ENCODE data around the gene EPHB4.
"Not testable (repeated sequence)": the region's sequence is repeated elsewhere in the genome, so short reads cannot be mapped to it uniquely, and the experiment has no call there.

Gene EPHB4

GRCh38 chr7:100773491-100773890, 53.8 kb downstream of the EPHB4 start:
- H3K4me3 ChIP-seq (ENCODE audit: low read depth, low read length): no peak overlapping the region
- DNase-seq (ENCODE audit: low read depth): no peak
- in situ Hi-C loops (cut with HindIII; ENCODE audit: low sequenced_read_pairs): no loop called here
- TF ChIP-seq CTCF (IDR thresholded peaks at IDR 0.05; ENCODE audit: low read depth, low read length, missing control alignments): no peak

GRCh38 chr7:100768784-100769183, 58.5 kb downstream of the EPHB4 start:
- no peak overlapping the region for H3K4me3 ChIP-seq (ENCODE audit: low read depth, low read length)
- no peak for DNase-seq (ENCODE audit: low read depth)
- in situ Hi-C loops (cut with HindIII; ENCODE audit: low sequenced_read_pairs): no loop called here
- no peak for TF ChIP-seq CTCF (IDR thresholded peaks at IDR 0.05; ENCODE audit: low read depth, low read length, missing control alignments)

- H3K4me3 ChIP-seq (ENCODE audit: low read depth, low read length): no peak overlapping the region
- in situ Hi-C loops (cut with HindIII; ENCODE audit: low sequenced_read_pairs): no loop called here
- no peak for DNase-seq (ENCODE audit: low read depth)
- TF ChIP-seq CTCF (IDR thresholded peaks at IDR 0.05; ENCODE audit: low read depth, low read length, missing control alignments): no peak
Observed at GRCh38 chr7:100765250-100765649, 62.1 kb downstream of the EPHB4 start.

GRCh38 chr7:100764841-100765240, 62.5 kb downstream of the EPHB4 start:
- DNase-seq (ENCODE audit: low read depth): no peak

GRCh38 chr7:100763556-100764140, 63.7 kb downstream of the EPHB4 start:
- no peak overlapping the region for H3K4me3 ChIP-seq (ENCODE audit: low read depth, low read length)
- no peak for TF ChIP-seq CTCF (IDR thresholded peaks at IDR 0.05; ENCODE audit: low read depth, low read length, missing control alignments)
- DNase-seq (ENCODE audit: low read depth): no peak
- in situ Hi-C loops (cut with HindIII; ENCODE audit: low sequenced_read_pairs): no loop called here

More at GRCh38 chr7:100764841-100765240, 62.5 kb downstream of the EPHB4 start:
- no peak for TF ChIP-seq CTCF (IDR thresholded peaks at IDR 0.05; ENCODE audit: low read depth, low read length, missing control alignments)
- in situ Hi-C loops (cut with HindIII; ENCODE audit: low sequenced_read_pairs): no loop called here
- no peak overlapping the region for H3K4me3 ChIP-seq (ENCODE audit: low read depth, low read length)

GRCh38 chr7:100762841-100763240, 64.5 kb downstream of the EPHB4 start:
- H3K4me3 ChIP-seq (ENCODE audit: low read depth, low read length); in situ Hi-C loops (cut with HindIII; ENCODE audit: low sequenced_read_pairs); DNase-seq (ENCODE audit: low read depth): not testable (repeated sequence)

- in situ Hi-C loops (cut with HindIII; ENCODE audit: low sequenced_read_pairs): no loop called here
- H3K4me3 ChIP-seq (ENCODE audit: low read depth, low read length): no peak overlapping the region
- DNase-seq (ENCODE audit: low read depth): no peak
- no peak for TF ChIP-seq CTCF (IDR thresholded peaks at IDR 0.05; ENCODE audit: low read depth, low read length, missing control alignments)
Observed at GRCh38 chr7:100759357-100760171, 67.8 kb downstream of the EPHB4 start.

All from astrocyte of the cerebellum (primary cell).